HEK293T (cell line): ENCODE data around the gene PYGO2.

Experiments
- ARNT ChIP-seq: fragments of 450-650 bp; IDR thresholded peaks from 2 replicates; pipeline ENCODE4 v1.6.1; 2017; ENCODE audit warnings: mild to moderate bottlenecking
- L3MBTL2 ChIP-seq: fragments of 450-650 bp; conservative IDR thresholded peaks from 2 replicates; pipeline ENCODE4 v1.6.1; 2016; ENCODE audit warnings: mild to moderate bottlenecking
- PKNOX1 ChIP-seq: fragments of 450-650 bp; IDR thresholded peaks from 2 replicates; pipeline ENCODE4 v1.6.1; 2016
- SUZ12 ChIP-seq: fragments of 450-650 bp; IDR thresholded peaks from 2 replicates; pipeline ENCODE4 v1.6.1; 2016; ENCODE audit warnings: mild to moderate bottlenecking
- ZNF384 ChIP-seq: fragments of 450-650 bp; IDR thresholded peaks from 2 replicates; pipeline ENCODE4 v1.6.1; 2016

GRCh38 chr1:155003227-155003765 lies 41.7 kb upstream of the PYGO2 start:
- no peak for TF ChIP-seq ARNT
- no peak for TF ChIP-seq PKNOX1
- no peak for TF ChIP-seq SUZ12
- no peak for TF ChIP-seq L3MBTL2
- TF ChIP-seq ZNF384: no peak
